CD8-positive, alpha-beta memory T cell (primary cell): ENCODE results near the gene COMMD7. TPM values are rescaled to one million over a fixed set of nuclear protein-coding genes. Genes with fewer than 3 reads are reported as not detected.

Source experiments
- CTCF ChIA-PET: fragments of 350-600 bp; sonication (Branson Sonifier 250); formaldehyde crosslinking; loops from one replicate; lab custom pipeline; 2021; ENCODE audit warnings: antibody characterized with exemption; lab: Charles Lee
- POLR2A ChIA-PET: fragments of 350-600 bp; sonication (Branson Sonifier 250); formaldehyde crosslinking; loops from one replicate; lab custom pipeline; 2021; ENCODE audit warnings: antibody characterized with exemption; lab: Charles Lee
- DNase-seq, 5 donors: peaks; one replicate each; pipeline versions ENCODE4 v3.0.0 to v3.0.0-alpha.2; 2020 to 2022; ENCODE audit warnings: mixed read lengths in 1 of 5
- H3K27ac ChIP-seq: one replicate; pipeline ENCODE4 v1.7.0; 2013; ENCODE audit warnings: low read depth, mild to moderate bottlenecking, low read length, moderate library complexity
- H3K27me3 ChIP-seq: 2 replicates; pipeline ENCODE4 v1.7.0; 2013; ENCODE audit warnings: low read length, mild to moderate bottlenecking; ENCODE audit not compliant: insufficient read depth, poor library complexity, severe bottlenecking
- H3K36me3 ChIP-seq: 2 replicates; pipeline ENCODE4 v1.7.0; 2013; ENCODE audit warnings: mild to moderate bottlenecking, low read length, moderate library complexity; ENCODE audit not compliant: insufficient read depth
- H3K4me1 ChIP-seq: 2 replicates; pipeline ENCODE4 v1.7.0; 2013; ENCODE audit warnings: mild to moderate bottlenecking, low read length, moderate library complexity; ENCODE audit not compliant: insufficient read depth
- H3K4me3 ChIP-seq: 2 replicates; pipeline ENCODE4 v1.7.0; 2013; ENCODE audit warnings: mild to moderate bottlenecking, low read length
- H3K9me3 ChIP-seq: 2 replicates; pipeline ENCODE4 v1.7.0; 2013; ENCODE audit warnings: mild to moderate bottlenecking, low read length
- H3K27ac Mint-ChIP-seq, 8 donors: one replicate each; pipeline ENCODE4 v1.8.0; 2020 to 2021; ENCODE audit warnings: mixed read lengths in 8 of 8, mild to moderate bottlenecking in 6 of 8, inconsistent platforms in 3 of 8, moderate library complexity in 3 of 8
- H3K27me3 Mint-ChIP-seq, 2 donors: one replicate each; pipeline ENCODE4 v1.8.0; 2020 to 2021; ENCODE audit warnings: mixed read lengths in 2 of 2, mild to moderate bottlenecking in 1 of 2, moderate library complexity in 1 of 2
- H3K36me3 Mint-ChIP-seq, 3 donors: one replicate each; pipeline ENCODE4 v1.8.0; 2020 to 2021; ENCODE audit warnings: mixed read lengths in 3 of 3, inconsistent platforms in 1 of 3, mild to moderate bottlenecking in 1 of 3
- H3K4me1 Mint-ChIP-seq, 3 donors: one replicate each; pipeline ENCODE4 v1.8.0; 2020 to 2021; ENCODE audit warnings: mixed read lengths in 3 of 3, inconsistent platforms in 1 of 3, mild to moderate bottlenecking in 1 of 3
- H3K4me3 Mint-ChIP-seq, 7 donors: one replicate each; pipeline ENCODE4 v1.8.0; 2020 to 2021; ENCODE audit warnings: mixed read lengths in 7 of 7, mild to moderate bottlenecking in 6 of 7, moderate library complexity in 4 of 7, inconsistent platforms in 2 of 7
- H3K9me3 Mint-ChIP-seq, 5 donors: one replicate each; pipeline ENCODE4 v1.8.0; 2020 to 2022; ENCODE audit warnings: mixed read lengths in 5 of 5, mild to moderate bottlenecking in 3 of 5, moderate library complexity in 2 of 5, inconsistent platforms in 1 of 5
- polyA plus RNA-seq: library from polyadenylated mRNA; unstranded; fragments of 300-500 nt; fragmentation: Illumina TruSeq; gene quantifications from one replicate; pipeline ENCODE4 v1.2.3, GENCODE V29; 2021
- total RNA-seq, 2 experiments: library from RNA; stranded (reverse); gene quantifications; one replicate each; pipeline ENCODE4 v1.2.3, GENCODE V29; 2021

Gene COMMD7
- total RNA-seq (10 to 100 TPM; 33.8 to 35.6 TPM), polyA plus RNA-seq (105 TPM)

DNA sequence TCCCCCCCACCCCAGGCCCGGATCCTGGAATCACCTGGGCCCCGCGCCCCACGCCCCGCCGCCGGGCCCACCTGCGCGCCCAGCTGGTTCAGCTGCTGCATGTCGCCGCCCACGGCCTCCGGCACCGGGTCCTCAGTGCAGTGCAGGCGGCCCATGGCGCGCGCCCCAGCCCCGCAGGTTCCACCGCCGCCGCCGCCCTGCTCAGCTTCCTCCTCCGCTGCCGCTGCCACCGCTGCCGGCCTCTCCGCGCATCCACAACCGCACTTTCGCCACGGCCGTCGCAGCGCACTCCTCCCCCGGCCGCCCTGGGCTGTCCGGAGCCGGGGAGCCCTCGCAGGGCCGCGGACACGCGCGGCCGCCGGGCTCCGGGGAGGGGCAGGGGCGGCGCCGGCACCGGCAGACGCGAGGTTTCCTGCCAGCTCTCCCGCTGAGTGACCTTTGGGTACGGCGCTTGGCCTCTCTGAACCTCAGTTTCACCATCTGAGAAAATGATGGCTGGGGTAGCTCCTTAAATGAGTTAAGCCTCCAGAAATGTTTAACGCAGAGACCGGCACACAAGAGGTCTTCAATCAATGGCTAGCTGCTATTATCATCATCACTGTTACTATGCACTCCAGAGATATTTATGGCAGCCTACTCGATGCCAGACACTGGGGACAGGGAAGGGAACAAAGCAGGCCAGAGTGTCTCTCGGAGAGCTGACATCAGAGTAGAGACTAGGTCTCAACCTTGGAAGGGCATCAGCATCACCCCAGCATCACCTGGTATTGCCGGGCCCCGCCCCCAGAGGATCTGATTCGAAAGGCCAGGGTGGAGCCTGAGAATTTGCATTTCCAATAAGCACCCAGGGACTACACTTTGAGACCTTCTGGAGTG is at the start of gene COMMD7:
Gene COMMD7, minus strand, starts transcription at position 231 of the 876 bp plus-strand sequence. Its CDS starts 76 bp downstream, at position 155.
- Mint-ChIP-seq H3K4me3 (peak within 1 kb of the TSS; percentile 85 to 98 (median 97)), H3K27ac (peak within 1 kb of the TSS; percentile 84 to 99 (median 98)), H3K36me3 (peaks cover 0 to 7% (median 0%) of the 10 kb centered on the region in 3 donors), H3K27me3 (peaks cover 0 to 2% of the 10 kb centered on the region in 2 donors), H3K4me1 (peaks cover 30 to 43% (median 39%) of the 10 kb centered on the region in 3 donors), H3K9me3 (no peaks in the 10 kb centered on the region)
- POLR2A ChIA-PET, result interaction anchor here (0.5 to 2.2 kb wide), 6 partner anchors 17 to 207 kb away, joined by 3 to 9 read pairs (median 4); partner anchors contain the start of gene DNMT3B
- H3K27ac ChIP-seq, result peak within 1 kb of the TSS; percentile 87
- DNase-seq, result peak; percentile 35 to 70 (median 51)
- H3K4me3 ChIP-seq, result peak within 1 kb of the TSS; percentile 62
- H3K4me1 ChIP-seq, result peaks cover 31% of the 10 kb centered on the region
- H3K9me3 ChIP-seq, result no peaks in the 10 kb centered on the region
- CTCF ChIA-PET, result interaction anchor here (1.5 to 2.6 kb wide), 2 partner anchors 35 to 70 kb away, joined by 6 to 14 read pairs; partner anchors contain the start of gene C20orf203
- H3K27me3 ChIP-seq, result no peaks in the 10 kb centered on the region
- no peaks in the 10 kb centered on the region for H3K36me3 ChIP-seq

- Mint-ChIP-seq H3K27me3 (no peaks in the 10 kb centered on the region), H3K4me3 (peak overlapping the region in 4 of 7 donors; percentile 25 to 59 (median 34)), H3K36me3 (no peaks in the 10 kb centered on the region), H3K4me1 (peaks cover 15 to 57% (median 26%) of the 10 kb centered on the region in 3 donors), H3K27ac (peak overlapping the region; percentile 12 to 82 (median 75)), H3K9me3 (no peaks in the 10 kb centered on the region)
- peak in 1 of 5 donors; percentile 10 for DNase-seq
- Histone ChIP-seq H3K4me1 (peaks cover 57% of the 10 kb centered on the region), H3K27me3 (no peaks in the 10 kb centered on the region), H3K4me3 (no peak overlapping the region), H3K27ac (no peak overlapping the region), H3K9me3 (no peaks in the 10 kb centered on the region), H3K36me3 (no peaks in the 10 kb centered on the region)
- POLR2A ChIA-PET, result no interaction called here
- CTCF ChIA-PET, result interaction anchor here (0.7 to 2.0 kb wide), 2 partner anchors 13 to 14 kb away, joined by 3 to 10 read pairs; no protein-coding TSS in a partner anchor
Measured at GRCh38 chr20:32792731-32793458, 49.6 kb upstream of the COMMD7 start.

GRCh38 chr20:32792316-32792715 is 49.0 kb upstream of the COMMD7 start:
- H3K4me1 Mint-ChIP-seq, result peaks cover 15 to 57% (median 26%) of the 10 kb centered on the region in 3 donors
- peak in 2 of 5 donors; percentile 8 to 34 for DNase-seq
- Histone ChIP-seq H3K27me3 (no peaks in the 10 kb centered on the region), H3K4me1 (peaks cover 56% of the 10 kb centered on the region), H3K4me3 (no peak overlapping the region), H3K9me3 (no peaks in the 10 kb centered on the region), H3K36me3 (no peaks in the 10 kb centered on the region), H3K27ac (no peak overlapping the region)
- H3K27me3 Mint-ChIP-seq, result no peaks in the 10 kb centered on the region
- peak overlapping the region in 6 of 8 donors; percentile 3 to 76 (median 46) for H3K27ac Mint-ChIP-seq
- no peak overlapping the region for H3K4me3 Mint-ChIP-seq
- CTCF ChIA-PET, result interaction anchor here (0.7 kb wide), 1 partner anchor 13 kb away, joined by 3 read pairs; no protein-coding TSS in a partner anchor
- H3K36me3 Mint-ChIP-seq, result no peaks in the 10 kb centered on the region
- H3K9me3 Mint-ChIP-seq, result no peaks in the 10 kb centered on the region
- POLR2A ChIA-PET, result no interaction called here

- no peak overlapping the region for H3K27ac Mint-ChIP-seq
- H3K4me3 Mint-ChIP-seq, result no peak overlapping the region
- ChIA-PET POLR2A (interaction anchor here (0.7 kb wide), 2 partner anchors 75 to 877 kb away, joined by 3 to 4 read pairs; no protein-coding TSS in a partner anchor), CTCF (interaction anchor here (0.8 to 2.7 kb wide), 12 partner anchors 8 to 511 kb away, joined by 3 to 18 read pairs (median 4); partner anchors contain the start of gene C20orf203)
- H3K4me1 Mint-ChIP-seq, result peaks cover 15 to 42% (median 22%) of the 10 kb centered on the region in 3 donors
- Histone ChIP-seq H3K27me3 (no peaks in the 10 kb centered on the region), H3K27ac (no peak overlapping the region), H3K36me3 (no peaks in the 10 kb centered on the region), H3K4me1 (peaks cover 40% of the 10 kb centered on the region), H3K4me3 (no peak overlapping the region), H3K9me3 (no peaks in the 10 kb centered on the region)
- H3K9me3 Mint-ChIP-seq, result no peaks in the 10 kb centered on the region
- no peaks in the 10 kb centered on the region for H3K36me3 Mint-ChIP-seq
- H3K27me3 Mint-ChIP-seq, result no peaks in the 10 kb centered on the region
- no peak for DNase-seq
Measured at GRCh38 chr20:32790751-32791057, 47.4 kb upstream of the COMMD7 start.

DNA sequence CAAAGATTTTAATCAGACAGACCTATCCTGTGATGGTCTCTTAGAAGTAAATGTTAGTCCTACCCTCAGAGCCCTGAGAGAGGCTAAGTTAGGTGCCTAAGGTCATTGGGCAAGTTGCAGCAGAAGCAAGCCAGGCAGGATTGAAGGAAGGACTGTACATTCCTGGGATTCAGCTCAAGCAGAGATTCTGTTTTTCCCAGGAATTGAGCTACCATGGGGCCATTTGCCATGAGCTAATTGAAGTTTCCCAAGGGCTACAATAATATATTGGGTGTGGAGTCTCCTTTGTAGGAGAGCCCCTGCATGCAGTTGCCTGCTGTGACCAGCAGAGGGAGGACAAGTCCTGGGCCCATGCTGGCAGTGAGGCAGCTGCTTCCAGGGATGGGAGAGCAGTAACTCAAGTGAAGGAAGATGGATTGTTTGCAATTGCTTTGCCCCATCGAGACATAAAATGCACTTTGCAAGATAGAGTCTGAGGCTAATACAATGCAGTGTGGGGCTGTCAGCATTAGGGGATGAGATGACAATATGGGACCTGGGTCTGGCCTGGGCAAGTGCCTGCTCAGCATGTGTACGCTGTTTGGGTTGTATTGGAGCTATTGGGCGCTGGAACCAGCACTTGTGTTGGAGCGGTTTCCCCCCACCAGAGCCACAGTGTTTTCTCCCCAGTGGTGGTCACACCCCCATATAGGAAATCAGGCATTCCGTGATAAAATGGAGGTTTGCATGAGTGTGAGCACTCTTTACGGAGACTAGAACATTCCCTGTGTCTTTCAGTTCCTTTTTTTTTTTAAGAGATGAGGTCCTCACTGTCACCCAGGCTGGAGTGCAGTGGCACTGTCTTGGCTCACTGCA is 46.9 kb upstream of the COMMD7 start:
- Histone ChIP-seq H3K4me3 (no peak overlapping the region), H3K4me1 (peaks cover 35% of the 10 kb centered on the region), H3K27ac (no peak overlapping the region), H3K36me3 (no peaks in the 10 kb centered on the region), H3K9me3 (no peaks in the 10 kb centered on the region), H3K27me3 (no peaks in the 10 kb centered on the region)
- CTCF ChIA-PET, result interaction anchor here (0.8 to 2.7 kb wide), 16 partner anchors 9 to 511 kb away, joined by 3 to 18 read pairs (median 4); partner anchors contain the start of gene C20orf203
- no peaks in the 10 kb centered on the region for H3K9me3 Mint-ChIP-seq
- H3K4me1 Mint-ChIP-seq, result peaks cover 15 to 36% (median 22%) of the 10 kb centered on the region in 3 donors
- POLR2A ChIA-PET, result interaction anchor here (0.5 to 0.7 kb wide), 3 partner anchors 75 to 878 kb away, joined by 3 to 4 read pairs (median 3); no protein-coding TSS in a partner anchor
- H3K27me3 Mint-ChIP-seq, result no peaks in the 10 kb centered on the region
- peak; percentile 50 to 79 (median 57) for DNase-seq
- H3K27ac Mint-ChIP-seq, result peak overlapping the region in 1 of 8 donors; percentile 67
- H3K36me3 Mint-ChIP-seq, result no peaks in the 10 kb centered on the region
- no peak overlapping the region for H3K4me3 Mint-ChIP-seq

GRCh38 chr20:32787168-32787567 is 43.9 kb upstream of the COMMD7 start:
- Histone ChIP-seq H3K27ac (no peak overlapping the region), H3K9me3 (no peaks in the 10 kb centered on the region), H3K4me3 (no peak overlapping the region), H3K4me1 (peaks cover 5% of the 10 kb centered on the region), H3K27me3 (no peaks in the 10 kb centered on the region), H3K36me3 (no peaks in the 10 kb centered on the region)
- no peak overlapping the region for H3K4me3 Mint-ChIP-seq
- H3K27me3 Mint-ChIP-seq, result no peaks in the 10 kb centered on the region
- ChIA-PET CTCF (no interaction called here), POLR2A (no interaction called here)
- H3K36me3 Mint-ChIP-seq, result no peaks in the 10 kb centered on the region
- no peak for DNase-seq
- H3K9me3 Mint-ChIP-seq, result no peaks in the 10 kb centered on the region
- peaks cover 0 to 10% (median 3%) of the 10 kb centered on the region in 3 donors for H3K4me1 Mint-ChIP-seq
- no peak overlapping the region for H3K27ac Mint-ChIP-seq
